HG03558 (cell line): ENCODE measurements around the gene BCAT1.

Experiments used
- ATAC-seq: cut with Tn5 transposase; IDR thresholded peaks from one replicate; pipeline ENCODE4 v1.9.1; 2021; ENCODE audit warnings: moderate number of reproducible peaks; ENCODE audit not compliant: unreplicated experiment; ENCODE audit errors: extremely low read depth

BCAT1 gene

GRCh38 chr12:24777359-24777758 lies 171.5 kb downstream of the BCAT1 start:
- ATAC-seq = no peak

GRCh38 chr12:24776861-24777260 lies 172.0 kb downstream of the BCAT1 start:
- ATAC-seq = no peak

GRCh38 chr12:24775073-24775472 lies 173.8 kb downstream of the BCAT1 start:
- no peak for ATAC-seq

GRCh38 chr12:24773996-24774395 lies 174.9 kb downstream of the BCAT1 start:
- no peak for ATAC-seq

- ATAC-seq = no peak
Measured at GRCh38 chr12:24772813-24773212, 176.1 kb downstream of the BCAT1 start.

GRCh38 chr12:24770821-24771220 lies 178.1 kb downstream of the BCAT1 start:
- ATAC-seq = no peak

- no peak for ATAC-seq
Measured at GRCh38 chr12:24770334-24770733, 178.6 kb downstream of the BCAT1 start.

- no peak for ATAC-seq
Measured at GRCh38 chr12:24769682-24770081, 179.2 kb downstream of the BCAT1 start.

- ATAC-seq = no peak
Measured at GRCh38 chr12:24768415-24768814, 180.5 kb downstream of the BCAT1 start.

- no peak for ATAC-seq
Measured at GRCh38 chr12:24767016-24767415, 181.9 kb downstream of the BCAT1 start.

- ATAC-seq = no peak
Measured at GRCh38 chr12:24764712-24765111, 184.2 kb downstream of the BCAT1 start.

GRCh38 chr12:24760606-24761378 lies 188.1 kb downstream of the BCAT1 start:
- ATAC-seq = no peak

GRCh38 chr12:24760162-24760561 lies 188.7 kb downstream of the BCAT1 start:
- no peak for ATAC-seq
